NCI-H146 treated with DMSO at 0.1 percent for 48 hours (cell line): Measurements from ENCODE around the gene KIF11.
"Not testable (repeated sequence)": the region's sequence is repeated elsewhere in the genome, so short reads cannot be mapped to it uniquely, and the experiment has no call there.

Experiments
- DNase-seq: peaks from one replicate; lab custom pipeline; 2025; ENCODE audit not compliant: unreplicated experiment; lab: John Stamatoyannopoulos, UW

Gene KIF11

DNA sequence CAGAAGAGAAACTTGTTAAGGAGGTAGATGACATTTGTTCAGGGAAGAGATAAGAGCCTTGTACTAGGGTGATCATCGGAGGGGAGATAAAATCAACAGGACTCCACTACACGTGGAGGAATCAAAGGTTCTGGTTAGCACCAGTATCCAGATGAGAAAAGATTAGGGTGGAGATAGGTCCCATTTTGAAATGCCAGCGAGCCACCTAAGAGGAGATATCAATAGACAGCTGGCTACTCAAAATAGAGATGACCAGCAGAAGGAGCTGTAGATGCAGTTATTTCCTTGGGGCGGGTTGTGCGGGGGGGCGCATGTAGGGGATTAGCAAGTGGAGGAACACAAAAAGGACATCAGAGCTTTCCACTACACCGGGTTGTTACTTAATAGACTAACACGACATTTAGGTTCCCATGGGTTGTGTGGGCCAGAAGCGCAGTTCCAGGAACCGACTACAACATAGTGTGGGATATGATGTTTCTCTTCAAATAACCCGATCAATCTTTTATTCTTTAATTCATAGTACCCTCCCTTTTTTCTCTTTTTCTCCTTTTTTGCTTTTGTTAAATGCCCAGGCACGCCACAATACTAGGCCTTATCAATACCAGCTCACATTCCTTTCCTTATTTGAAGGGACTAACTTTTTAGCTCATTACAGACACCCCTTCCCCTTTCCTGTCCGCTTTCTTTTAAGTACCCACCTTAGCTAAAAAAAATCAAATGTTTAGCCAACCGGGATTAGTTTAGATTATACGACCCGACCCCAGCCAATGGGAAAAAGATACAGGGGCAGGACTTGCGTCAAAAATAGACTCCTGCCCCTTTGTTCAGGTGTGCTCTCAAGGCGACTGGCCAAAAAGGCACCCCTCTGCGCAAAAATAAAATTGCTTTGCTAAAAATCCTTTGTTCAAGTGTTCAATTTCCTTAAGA, 2.0 kb upstream of the KIF11 start:
- peak; percentile 14 for DNase-seq

DNA sequence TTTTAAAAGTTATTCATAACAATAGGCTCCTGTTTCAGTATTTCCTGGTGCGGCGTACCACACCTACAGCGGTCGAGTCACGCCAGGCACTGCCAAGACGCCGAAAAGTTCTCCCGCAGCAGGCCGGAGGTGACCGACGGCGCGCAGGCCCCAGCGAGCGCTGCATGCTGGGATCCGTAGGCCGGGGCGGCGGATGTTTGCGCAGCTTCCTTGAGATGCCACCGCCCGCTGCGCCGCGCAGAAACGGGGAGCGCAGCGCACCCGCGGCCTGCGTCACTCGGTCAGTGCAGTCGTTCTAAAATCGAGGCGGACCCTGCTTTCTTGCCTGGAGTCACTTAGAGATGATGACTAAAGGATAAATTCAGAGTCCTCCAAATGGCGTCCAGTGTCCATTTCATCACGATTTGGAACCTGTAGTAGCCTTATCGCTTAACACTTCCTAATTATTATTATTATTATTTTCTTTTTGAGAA, 1.3 kb upstream of the KIF11 start:
- DNase-seq = peak; percentile 25

GRCh38 chr10:92593619-92594588, 974 bp downstream of the KIF11 start:
- DNase-seq = no peak

DNA sequence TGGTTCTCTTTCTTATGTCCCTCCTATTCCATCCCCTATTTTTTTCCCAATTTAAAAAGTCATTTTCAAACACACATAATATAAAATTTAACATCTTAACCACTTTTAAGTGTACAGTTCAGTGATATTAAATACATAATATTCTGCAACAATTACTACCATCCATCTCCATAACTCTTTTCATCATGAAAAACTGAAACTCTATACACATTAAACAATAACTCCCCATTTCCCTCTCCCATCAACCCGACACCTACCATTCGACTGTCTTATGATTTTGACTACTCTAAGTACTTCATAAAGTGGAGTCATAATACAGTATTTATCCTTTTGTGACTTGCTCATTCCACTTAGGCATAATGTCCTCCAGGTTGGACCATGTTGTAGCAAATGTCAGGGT, 2.6 kb downstream of the KIF11 start:
- no peak for DNase-seq

- DNase-seq = no peak
These were observed 5.4 kb downstream of the KIF11 start for GRCh38 chr10:92598321-92598720.

DNA sequence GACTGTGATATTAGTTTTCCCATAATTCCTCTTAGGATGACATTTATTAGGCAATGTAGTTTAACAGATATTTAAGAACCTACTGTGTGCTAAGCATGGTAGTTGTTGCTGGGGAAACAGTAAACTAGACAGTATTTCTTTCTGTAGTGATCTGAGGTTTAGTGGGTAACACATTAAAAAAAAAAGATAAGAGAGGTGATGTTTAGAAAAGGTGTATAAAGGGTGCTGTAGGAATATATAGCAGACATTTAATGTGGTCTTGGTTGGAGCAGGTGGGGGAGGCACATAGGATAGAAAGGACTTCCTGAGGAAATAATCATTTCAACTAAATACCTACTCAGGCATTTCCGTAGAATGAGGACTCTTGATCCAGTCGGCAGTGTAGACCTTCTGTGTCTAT, 11.9 kb downstream of the KIF11 start:
- DNase-seq = no peak

- DNase-seq = no peak
These were observed 22.6 kb downstream of the KIF11 start for GRCh38 chr10:92615515-92615914.

DNA sequence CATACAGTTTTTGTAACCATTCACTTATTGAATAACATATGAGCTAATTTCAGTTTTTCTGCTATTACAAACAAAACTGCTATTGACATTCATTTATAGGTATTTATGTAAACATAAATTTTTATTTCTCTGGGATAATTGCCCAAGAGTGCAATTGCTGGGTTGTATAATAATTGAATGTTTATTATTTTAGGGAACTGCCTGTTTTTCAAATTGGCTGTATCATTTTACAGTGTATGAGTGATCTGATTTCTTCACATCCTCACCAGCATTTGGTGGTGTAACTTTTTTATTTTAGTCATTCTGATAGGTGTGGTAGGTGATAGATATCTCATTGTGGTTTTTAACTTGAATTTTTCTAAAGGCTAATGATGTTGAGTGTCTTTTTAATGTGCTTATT, 26.4 kb downstream of the KIF11 start:
- no peak for DNase-seq

GRCh38 chr10:92627845-92628480, 35.0 kb downstream of the KIF11 start:
- DNase-seq = no peak

DNA sequence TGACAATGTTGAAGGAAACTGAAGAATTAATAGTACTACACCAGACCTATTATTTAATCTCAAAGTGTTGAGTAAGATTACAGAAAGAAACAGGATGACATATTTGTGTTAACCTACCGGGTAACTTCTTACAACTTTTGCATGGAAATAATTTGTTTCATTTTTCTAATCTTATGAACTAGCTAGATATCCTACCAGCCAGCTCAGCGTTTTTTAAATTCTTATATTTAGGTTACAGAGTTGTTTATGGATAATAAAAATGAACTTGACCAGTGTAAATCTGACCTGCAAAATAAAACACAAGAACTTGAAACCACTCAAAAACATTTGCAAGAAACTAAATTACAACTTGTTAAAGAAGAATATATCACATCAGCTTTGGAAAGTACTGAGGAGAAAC, 37.0 kb downstream of the KIF11 start:
- DNase-seq = no peak

- DNase-seq = no peak
These were observed 45.1 kb downstream of the KIF11 start for GRCh38 chr10:92638037-92638436.

GRCh38 chr10:92640107-92640506, 47.2 kb downstream of the KIF11 start:
- no peak for DNase-seq

- DNase-seq = no peak
These were observed 48.6 kb downstream of the KIF11 start for GRCh38 chr10:92641492-92641891.

GRCh38 chr10:92644921-92645320, 52.0 kb downstream of the KIF11 start:
- no peak for DNase-seq

DNA sequence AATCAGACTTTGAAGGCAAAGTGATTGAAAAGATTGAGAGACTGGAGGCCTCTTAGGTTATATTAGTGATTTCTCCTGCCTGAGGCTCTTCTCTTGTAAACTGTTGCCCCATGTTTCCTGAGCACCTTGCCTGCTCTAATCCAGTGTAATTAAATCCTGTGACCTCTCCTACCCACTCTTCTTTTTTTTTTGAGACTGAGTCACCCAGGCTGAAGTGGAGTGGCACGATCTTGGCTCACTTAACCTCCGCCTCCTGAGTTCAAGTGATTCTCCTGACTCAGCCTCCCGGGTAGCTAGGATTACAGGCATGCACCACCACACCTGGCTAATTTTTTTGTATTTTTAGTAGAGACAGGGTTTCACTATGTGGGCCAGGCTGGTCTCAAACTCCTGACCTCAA, 57.9 kb downstream of the KIF11 start:
- DNase-seq = not testable (repeated sequence)

DNA sequence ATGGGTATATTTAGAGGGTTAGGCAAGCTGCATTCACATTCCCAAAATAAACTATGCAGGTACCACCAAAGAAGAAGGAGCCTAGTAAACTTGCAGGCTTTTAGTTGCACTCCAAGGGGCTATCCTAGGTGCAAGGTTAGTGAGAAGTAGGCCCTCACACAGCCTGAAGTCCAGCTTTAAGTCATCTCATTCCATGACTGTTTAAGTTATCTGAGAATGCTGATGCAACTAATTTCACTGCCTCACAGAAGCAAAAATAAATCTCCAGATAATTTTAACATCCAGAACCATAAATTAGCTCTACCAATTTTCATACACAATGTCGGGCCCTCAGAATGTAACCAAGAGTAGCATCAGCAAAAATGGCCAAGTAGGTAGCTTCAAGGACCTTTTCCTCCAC, 62.5 kb downstream of the KIF11 start:
- DNase-seq = no peak

- DNase-seq = no peak
These were observed 63.5 kb downstream of the KIF11 start for GRCh38 chr10:92656266-92656961.

GRCh38 chr10:92657024-92657423, 64.1 kb downstream of the KIF11 start:
- DNase-seq = no peak

DNA sequence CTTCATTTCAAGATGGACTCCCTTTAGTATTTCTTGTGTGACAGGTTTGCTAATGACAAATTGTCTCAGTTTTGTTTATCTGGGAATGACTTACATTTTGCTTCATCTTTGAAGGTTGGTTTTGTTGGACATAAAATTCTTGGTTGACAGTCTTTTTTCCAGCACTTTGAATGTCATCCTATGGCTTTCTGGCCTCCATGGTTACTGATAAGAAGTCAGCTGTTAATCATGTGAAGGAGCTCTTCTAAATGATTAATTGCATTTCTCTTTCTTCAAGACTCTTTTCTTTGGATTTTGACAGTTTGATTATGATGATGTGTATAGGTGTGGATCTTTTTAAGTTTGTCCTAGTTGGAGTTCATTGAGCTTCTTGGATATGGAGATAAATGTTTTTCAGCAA, 69.9 kb downstream of the KIF11 start:
- no peak for DNase-seq

DNA sequence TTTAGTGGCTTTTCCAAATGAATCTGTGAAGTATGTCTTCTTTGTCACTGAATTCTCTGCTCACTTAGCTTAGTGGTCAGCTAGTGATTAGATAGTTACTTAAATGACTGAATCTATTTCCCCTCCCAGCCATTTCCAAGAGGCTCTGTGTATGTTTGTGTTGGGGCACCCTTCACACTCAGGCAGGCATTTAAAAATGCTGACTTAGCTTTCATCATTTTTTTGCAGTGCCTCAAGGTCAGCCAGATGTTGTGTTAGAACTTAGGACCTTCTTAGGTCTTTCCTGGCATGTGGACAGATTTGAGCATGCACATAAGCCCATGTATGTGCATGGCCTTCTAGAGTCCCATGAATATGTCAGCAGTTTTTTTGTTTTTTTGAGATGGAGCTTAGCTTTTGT, 71.4 kb downstream of the KIF11 start:
- no peak for DNase-seq

DNA sequence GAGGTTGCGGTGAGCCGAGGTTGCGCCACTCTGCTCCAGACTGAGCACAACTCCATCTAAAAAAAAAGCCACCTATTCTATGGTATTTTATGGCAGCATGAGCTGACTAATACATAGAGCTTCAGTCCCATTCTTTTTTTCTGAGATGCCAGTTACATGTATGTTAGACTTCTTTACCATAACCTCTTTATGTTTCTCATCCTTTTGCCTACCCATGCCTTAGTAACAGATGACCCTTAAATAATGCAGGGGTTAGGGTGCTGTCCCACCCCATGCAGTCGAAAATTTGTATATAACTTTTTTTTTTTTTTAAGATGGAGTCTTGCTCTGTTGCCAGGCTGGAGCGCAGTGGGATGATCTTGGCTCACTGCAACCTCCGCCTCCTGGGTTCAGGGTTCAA, 74.1 kb downstream of the KIF11 start:
- no peak for DNase-seq
